SK-N-SH treated with all-trans-retinoic acid at 6 μM for 48 hours (cell line): ENCODE data around the gene INPP4B.

ENCODE experiments used
- BACH2 ChIP-seq: fragments of 250-450 bp; sonication (Bioruptor Pico); IDR thresholded peaks from 2 replicates; pipeline ENCODE4 v1.9.0; 2021; ENCODE audit warnings: mild to moderate bottlenecking, borderline replicate concordance
- ISL1 ChIP-seq: fragments of 250-450 bp; sonication (Bioruptor Pico); IDR thresholded peaks from 2 replicates; pipeline ENCODE4 v2.1.2; 2022; ENCODE audit warnings: mild to moderate bottlenecking, moderate library complexity
- TCF4 ChIP-seq: fragments of 250-450 bp; sonication (Bioruptor Pico); IDR thresholded peaks from 2 replicates; pipeline ENCODE4 v1.8.0; 2021; ENCODE audit warnings: mild to moderate bottlenecking, moderate library complexity, borderline replicate concordance

DNA sequence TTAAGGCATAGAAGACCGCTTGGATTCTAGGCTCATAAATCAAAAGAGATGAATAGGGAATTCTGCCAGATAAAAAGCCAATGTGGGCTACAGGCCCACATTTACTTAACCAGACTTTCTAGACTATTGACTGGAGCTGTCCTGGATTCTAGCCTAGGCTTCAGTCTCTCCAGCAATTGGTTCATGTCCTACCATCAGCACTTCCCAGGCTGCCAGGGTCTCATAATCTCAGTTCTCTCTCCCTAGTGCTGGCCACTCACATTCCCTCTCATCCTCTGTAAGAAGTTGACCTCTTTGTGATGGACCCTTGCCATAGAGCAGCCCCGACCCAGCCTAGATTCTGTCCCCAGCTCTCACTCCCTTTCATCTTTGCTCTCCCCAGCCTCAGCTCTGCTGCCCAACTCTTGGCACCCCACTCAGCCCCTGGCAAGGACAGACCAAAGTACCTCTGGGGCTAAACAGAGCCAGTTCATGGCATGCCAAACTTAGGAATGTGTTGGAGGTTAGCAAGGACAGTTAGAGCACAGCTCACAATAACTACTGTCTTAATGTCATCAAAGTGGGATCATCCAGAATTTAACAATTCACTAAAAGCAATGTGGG lies 396.2 kb downstream of the INPP4B start:
- no peak for TF ChIP-seq BACH2 (CRISPR knock-in tag)
- no peak for TF ChIP-seq ISL1 (CRISPR knock-in tag)
- TF ChIP-seq TCF4 (CRISPR knock-in tag): no peak
